GM21367 (cell line): Measurements from ENCODE around the gene MYOD1.

Source experiments
- ATAC-seq: cut with Tn5 transposase; IDR thresholded peaks from one replicate; pipeline ENCODE4 v1.9.1; 2021; ENCODE audit not compliant: unreplicated experiment

Gene MYOD1

DNA sequence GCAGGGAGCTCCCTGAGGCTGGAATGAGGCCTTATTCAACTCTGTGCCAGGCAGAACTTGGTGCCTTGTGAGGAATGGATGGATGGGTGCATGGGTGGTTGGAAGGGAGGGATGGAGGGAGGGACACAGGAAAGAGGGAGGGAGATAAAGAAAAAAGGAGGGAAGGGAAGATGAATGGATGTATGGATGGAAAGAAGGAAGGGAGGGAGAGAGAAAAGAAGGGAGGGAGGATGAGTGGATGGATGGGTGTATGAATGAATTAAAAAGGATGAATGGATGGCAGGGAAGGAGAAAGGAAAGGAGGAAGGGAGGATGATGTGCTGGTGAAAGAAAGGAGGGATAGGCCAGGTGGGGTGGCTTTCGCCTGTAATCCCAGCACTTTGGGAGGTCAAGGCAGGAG is 49.8 kb downstream of the MYOD1 start:
- no peak for ATAC-seq

DNA sequence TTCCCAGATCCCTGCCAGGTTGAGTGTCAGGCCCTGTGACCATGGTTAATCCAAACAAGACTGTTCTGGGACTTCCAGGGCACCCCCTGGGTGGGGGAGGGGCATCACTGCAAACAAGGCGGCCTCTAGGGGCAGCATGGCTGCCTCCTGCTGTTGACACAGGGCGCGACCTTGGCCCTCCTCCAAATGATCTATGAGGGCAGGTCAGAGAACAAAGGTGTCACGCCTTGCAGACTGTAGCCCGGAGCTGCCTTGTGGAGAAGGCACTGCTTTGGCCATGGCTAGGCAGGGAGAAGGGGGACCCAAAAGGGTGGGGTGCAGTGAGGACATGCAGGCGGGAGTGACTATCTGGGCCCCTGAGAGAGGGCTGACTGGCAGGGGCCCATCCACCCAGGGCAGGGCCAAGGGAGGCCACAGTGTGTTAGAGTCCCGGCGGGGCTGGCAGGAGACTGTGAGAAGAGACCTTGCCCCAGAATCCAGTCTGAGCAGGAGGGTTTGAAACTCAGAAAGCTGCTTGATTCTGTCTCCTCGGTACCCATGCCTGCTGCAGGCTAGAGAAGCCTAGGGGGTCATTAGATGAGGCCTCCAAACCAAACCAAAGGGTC is 50.8 kb downstream of the MYOD1 start:
- no peak for ATAC-seq

DNA sequence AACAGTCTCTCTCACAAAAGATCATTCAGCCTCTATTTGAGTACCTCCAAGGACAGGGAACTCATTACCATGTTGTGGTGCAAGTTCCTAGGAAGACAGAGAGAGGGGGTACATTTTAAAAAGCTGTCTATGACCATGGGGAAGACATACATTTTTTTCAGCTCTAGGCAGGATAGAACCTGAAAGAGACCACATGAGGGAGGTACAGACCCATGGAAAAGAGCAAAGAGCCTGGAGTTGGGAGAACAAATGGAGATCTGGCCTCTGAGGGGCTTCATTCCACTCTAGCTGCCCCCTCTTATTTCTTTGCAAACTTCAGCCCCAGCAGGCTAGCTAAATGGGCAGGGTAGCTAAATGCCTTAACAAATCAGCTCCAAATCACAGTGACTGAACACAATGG is 51.5 kb downstream of the MYOD1 start:
- ATAC-seq = no peak

DNA sequence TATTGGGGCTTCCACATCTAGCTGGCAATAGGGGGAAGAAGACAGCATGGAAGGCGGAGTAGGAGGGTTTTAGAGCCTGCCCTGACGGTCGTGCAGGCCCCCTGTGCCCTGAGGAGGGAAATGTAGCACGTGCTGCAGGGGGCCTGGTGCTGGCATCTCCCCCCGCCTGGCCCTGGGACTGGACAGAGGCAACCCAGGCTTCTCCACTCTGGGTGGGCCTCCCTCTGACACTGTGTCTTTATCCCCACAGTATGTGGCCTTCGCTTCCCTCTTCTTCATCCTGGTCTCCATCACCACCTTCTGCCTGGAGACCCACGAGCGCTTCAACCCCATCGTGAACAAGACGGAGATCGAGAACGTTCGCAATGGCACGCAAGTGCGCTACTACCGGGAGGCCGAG is 52.0 kb downstream of the MYOD1 start:
- ATAC-seq = no peak
